Measurements from ENCODE around the gene CAMK1D.
"Not testable (repeated sequence)": the region's sequence is repeated elsewhere in the genome, so short reads cannot be mapped to it uniquely, and the experiment has no call there.

Gene CAMK1D

DNA sequence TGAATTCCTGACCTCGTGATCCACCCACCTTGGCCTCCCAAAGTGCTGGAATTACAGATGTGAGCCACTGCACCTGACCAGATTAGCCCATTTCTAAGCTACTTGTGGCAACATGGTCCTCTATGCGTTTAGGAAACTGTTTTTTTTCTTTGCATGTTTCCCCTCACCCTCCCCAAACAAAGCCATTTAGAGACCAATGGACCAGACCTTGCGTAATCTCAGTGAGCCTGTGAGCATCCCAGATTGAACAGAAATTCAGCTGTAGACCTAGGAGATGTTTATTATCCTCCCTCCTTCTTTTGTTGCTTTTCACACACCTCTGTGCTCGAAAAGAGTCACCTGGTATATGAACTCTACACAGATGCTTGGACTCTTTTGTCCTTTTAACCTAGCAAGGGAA is 28.5 kb upstream of the CAMK1D start:
- TF ChIP-seq, protein P1, sequence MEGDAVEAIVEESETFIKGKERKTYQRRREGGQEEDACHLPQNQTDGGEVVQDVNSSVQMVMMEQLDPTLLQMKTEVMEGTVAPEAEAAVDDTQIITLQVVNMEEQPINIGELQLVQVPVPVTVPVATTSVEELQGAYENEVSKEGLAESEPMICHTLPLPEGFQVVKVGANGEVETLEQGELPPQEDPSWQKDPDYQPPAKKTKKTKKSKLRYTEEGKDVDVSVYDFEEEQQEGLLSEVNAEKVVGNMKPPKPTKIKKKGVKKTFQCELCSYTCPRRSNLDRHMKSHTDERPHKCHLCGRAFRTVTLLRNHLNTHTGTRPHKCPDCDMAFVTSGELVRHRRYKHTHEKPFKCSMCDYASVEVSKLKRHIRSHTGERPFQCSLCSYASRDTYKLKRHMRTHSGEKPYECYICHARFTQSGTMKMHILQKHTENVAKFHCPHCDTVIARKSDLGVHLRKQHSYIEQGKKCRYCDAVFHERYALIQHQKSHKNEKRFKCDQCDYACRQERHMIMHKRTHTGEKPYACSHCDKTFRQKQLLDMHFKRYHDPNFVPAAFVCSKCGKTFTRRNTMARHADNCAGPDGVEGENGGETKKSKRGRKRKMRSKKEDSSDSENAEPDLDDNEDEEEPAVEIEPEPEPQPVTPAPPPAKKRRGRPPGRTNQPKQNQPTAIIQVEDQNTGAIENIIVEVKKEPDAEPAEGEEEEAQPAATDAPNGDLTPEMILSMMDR (IDR thresholded peaks at IDR 0.05; ENCODE audit: low read depth, low read length, missing control alignments): no peak
- H3K4me3 ChIP-seq (ENCODE audit: low read depth, low read length): no peak overlapping the region
- in situ Hi-C loops (cut with HindIII; ENCODE audit: low sequenced_read_pairs): no loop called here
- no peak for DNase-seq (ENCODE audit: low read depth)

DNA sequence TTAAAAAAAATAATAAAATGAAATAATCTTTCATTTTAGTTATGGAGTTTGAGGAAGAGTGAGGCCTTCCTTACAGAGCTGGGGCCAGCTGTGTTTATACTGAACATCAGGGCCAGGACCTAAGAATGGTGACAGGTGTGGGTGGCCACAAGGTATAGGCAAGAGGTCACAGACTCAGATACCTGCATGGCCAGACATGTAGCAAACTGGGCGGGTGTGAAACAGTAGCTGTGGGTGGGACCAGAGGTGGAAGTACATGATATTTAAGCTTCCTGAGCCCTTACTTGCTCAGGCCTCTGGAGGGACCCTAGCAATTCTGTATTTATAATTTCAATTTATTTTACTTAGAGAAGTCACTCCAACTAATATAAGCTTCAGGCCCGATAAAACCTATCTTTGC is 27.7 kb upstream of the CAMK1D start:
- TF ChIP-seq, protein P1 (IDR thresholded peaks at IDR 0.05; ENCODE audit: low read depth, low read length, missing control alignments): no peak
- in situ Hi-C loops (cut with HindIII; ENCODE audit: low sequenced_read_pairs): no loop called here
- no peak overlapping the region for H3K4me3 ChIP-seq (ENCODE audit: low read depth, low read length)
- DNase-seq (ENCODE audit: low read depth): no peak

DNA sequence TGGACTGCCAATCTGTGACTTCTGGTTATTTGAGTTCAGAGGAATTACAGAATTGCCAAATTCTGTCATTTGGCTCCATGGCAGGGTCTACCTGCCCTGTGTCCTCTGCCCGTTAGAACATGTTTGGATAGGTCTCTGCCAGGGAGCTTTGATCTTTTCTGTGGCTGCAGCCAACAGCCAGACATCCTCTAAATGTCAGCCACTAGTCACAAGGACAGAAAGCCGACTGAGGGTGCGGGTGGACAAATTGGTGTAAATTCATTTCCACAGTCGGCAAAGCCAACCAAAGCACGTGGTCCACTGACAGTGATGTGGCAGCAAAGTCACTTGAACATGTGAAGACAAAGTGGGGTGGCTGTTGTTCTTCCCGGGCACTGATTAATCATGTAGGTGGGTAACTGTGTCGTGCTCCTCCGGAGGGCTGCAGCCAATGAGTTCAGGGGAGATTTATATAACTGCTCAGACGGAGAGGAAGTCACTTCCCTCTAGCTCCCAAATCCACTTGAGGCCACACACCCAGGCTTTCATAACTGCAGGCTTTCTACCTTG is 26.7 kb upstream of the CAMK1D start:
- no peak overlapping the region for H3K4me3 ChIP-seq (ENCODE audit: low read depth, low read length)
- no peak for DNase-seq (ENCODE audit: low read depth)
- in situ Hi-C loops (cut with HindIII; ENCODE audit: low sequenced_read_pairs): no loop called here
- TF ChIP-seq, protein P1 (IDR thresholded peaks at IDR 0.05; ENCODE audit: low read depth, low read length, missing control alignments): no peak

DNA sequence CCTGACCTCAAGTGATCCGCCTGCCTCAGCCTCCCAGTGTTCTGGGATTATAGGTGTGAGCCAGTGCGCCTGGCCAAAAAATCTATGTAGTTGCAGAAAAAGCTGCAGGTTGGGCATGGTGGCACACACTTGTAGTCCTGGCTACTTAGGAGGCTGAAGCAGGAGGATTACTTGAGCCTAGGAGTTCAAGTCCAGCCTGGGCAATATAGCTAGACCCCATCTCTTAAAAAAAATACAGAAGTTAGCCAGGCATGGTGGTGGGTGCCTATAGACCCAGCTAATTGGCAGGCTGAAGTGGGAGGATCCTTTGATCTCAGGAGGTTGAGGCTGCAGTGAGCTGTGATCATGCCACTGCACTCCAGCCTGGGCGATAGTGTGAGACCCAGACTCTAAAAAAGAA is 24.8 kb upstream of the CAMK1D start:
- in situ Hi-C loops (cut with HindIII; ENCODE audit: low sequenced_read_pairs): no loop called here
- DNase-seq (ENCODE audit: low read depth): no peak
- TF ChIP-seq, protein P1 (IDR thresholded peaks at IDR 0.05; ENCODE audit: low read depth, low read length, missing control alignments): no peak
- H3K4me3 ChIP-seq (ENCODE audit: low read depth, low read length): no peak overlapping the region

DNA sequence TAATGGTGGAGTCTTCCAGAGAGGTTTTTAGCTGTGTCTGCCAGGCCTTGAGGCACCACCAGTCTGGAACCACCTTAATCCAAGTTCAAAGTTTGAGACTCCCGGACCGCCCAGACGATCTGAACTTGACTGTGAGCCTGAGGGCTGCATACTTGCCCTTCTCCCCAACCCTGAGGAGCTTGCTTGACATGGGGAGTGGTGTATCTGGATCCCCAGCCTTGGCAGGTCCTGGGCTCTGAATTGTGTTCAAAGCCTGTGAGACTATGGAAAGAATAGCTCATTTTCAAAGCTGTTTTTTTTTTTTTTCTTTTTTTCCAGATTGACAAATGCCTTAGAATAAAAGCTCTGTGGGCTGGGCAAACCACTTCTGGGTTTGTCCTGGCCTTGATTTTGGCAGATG is 22.3 kb upstream of the CAMK1D start:
- in situ Hi-C loops (cut with HindIII; ENCODE audit: low sequenced_read_pairs): no loop called here
- DNase-seq (ENCODE audit: low read depth): no peak
- TF ChIP-seq, protein P1 (IDR thresholded peaks at IDR 0.05; ENCODE audit: low read depth, low read length, missing control alignments): no peak
- H3K4me3 ChIP-seq (ENCODE audit: low read depth, low read length): no peak overlapping the region

DNA sequence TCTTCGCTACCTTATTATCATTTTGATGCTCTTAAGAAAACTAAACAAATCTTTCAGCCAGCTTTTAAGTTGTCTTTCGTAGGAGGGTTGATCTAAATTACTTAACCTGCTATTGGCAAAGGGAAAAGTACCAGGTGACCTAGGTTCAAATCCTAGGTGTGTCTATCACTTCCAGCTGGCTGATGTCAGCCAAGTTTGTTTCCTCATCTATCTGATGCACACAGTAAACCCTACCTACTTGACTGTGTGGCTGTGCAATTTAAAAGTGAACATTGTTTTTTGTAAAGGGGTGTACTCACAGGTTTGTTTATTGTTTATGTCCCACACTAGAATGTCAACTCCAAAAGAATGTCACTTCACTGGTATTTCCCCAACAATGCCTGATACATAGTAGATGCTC is 21.9 kb upstream of the CAMK1D start:
- H3K4me3 ChIP-seq (ENCODE audit: low read depth, low read length): no peak overlapping the region
- TF ChIP-seq, protein P1 (IDR thresholded peaks at IDR 0.05; ENCODE audit: low read depth, low read length, missing control alignments): no peak
- no peak for DNase-seq (ENCODE audit: low read depth)
- in situ Hi-C loops (cut with HindIII; ENCODE audit: low sequenced_read_pairs): no loop called here

DNA sequence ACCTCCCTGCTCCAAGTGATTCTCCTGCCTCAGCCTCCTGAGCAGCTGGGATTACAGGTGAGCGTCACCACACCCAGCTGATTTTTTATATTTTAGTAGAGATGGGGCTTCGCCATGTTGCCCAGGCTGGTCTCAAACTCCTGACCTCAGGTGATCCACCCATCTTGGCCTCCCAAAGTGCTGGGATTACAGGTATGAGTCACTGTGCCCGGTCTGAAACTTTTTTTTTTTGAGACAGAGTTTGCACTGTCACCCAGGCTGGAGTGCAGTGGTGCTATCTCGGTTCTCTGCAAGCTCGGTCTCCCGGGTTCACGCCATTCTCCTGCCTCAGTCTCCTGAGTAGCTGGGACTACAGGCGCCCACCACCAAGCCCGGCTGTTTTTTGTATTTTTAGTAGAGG is 21.0 kb upstream of the CAMK1D start:
- in situ Hi-C loops (cut with HindIII; ENCODE audit: low sequenced_read_pairs); H3K4me3 ChIP-seq (ENCODE audit: low read depth, low read length); DNase-seq (ENCODE audit: low read depth): not testable (repeated sequence)

Measured in astrocyte of the cerebellum (primary cell).